Activated CD4-positive, alpha-beta T cell treated with anti-CD3 and anti-CD28 coated beads for 36 hours (primary cell): ENCODE measurements around the gene CLNK. TPM values are rescaled to one million over a fixed set of nuclear protein-coding genes. Genes with fewer than 3 reads are reported as not detected.

ENCODE experiments used
- ATAC-seq: fragments of 200-7000 bp; cut with Tn5 transposase; one replicate; pipeline ENCODE4 v1.10.0; 2021; ENCODE audit warnings: mild to moderate bottlenecking, moderate library complexity
- CTCF ChIA-PET: fragments of 350-600 bp; sonication (Branson Sonifier 250); formaldehyde crosslinking; loops from one replicate; lab custom pipeline; 2021; ENCODE audit warnings: antibody characterized with exemption; lab: Charles Lee
- POLR2A ChIA-PET: fragments of 350-600 bp; sonication (Branson Sonifier 250); formaldehyde crosslinking; loops from one replicate; lab custom pipeline; 2021; ENCODE audit warnings: antibody characterized with exemption, inconsistent platforms; lab: Charles Lee
- DNase-seq: peaks from one replicate; pipeline ENCODE4 v3.0.0-alpha.2; 2020
- H3K27ac Mint-ChIP-seq: one replicate; pipeline ENCODE4 v1.8.0; 2021; ENCODE audit warnings: mixed read lengths
- H3K27me3 Mint-ChIP-seq: one replicate; pipeline ENCODE4 v1.8.0; 2021; ENCODE audit warnings: mixed read lengths
- H3K36me3 Mint-ChIP-seq: one replicate; pipeline ENCODE4 v1.8.0; 2021; ENCODE audit warnings: low read depth, mixed read lengths
- H3K4me1 Mint-ChIP-seq: one replicate; pipeline ENCODE4 v1.8.0; 2021; ENCODE audit warnings: mixed read lengths
- H3K4me3 Mint-ChIP-seq: one replicate; pipeline ENCODE4 v1.8.0; 2021; ENCODE audit warnings: mild to moderate bottlenecking, moderate library complexity, mixed read lengths
- H3K9me3 Mint-ChIP-seq: one replicate; pipeline ENCODE4 v1.8.0; 2021; ENCODE audit warnings: low read depth, mixed read lengths
- intact Hi-C, 2 experiments: fragments of 100-400 bp; cut with DNase I in 1 of 2; cut with micrococcal nuclease in 1 of 2; formaldehyde crosslinking; loops; one replicate each; pipeline versions ENCODE4 v1.14.2 to v1.15.1; 2022 to 2024; cut with DNase I, micrococcal nuclease
- total RNA-seq, 2 experiments: library from RNA; stranded (reverse); gene quantifications; one replicate each; pipeline ENCODE4 v1.2.3, GENCODE V29; 2021

Gene CLNK
- total RNA-seq, 2 experiments from 2014 or later: not detected

GRCh38 chr4:10727140-10727880 lies 42.7 kb upstream of the CLNK start:
- peaks cover 2% of the 10 kb centered on the region for H3K27me3 Mint-ChIP-seq
- DNase-seq: no peak
- H3K27ac Mint-ChIP-seq: peak overlapping the region; percentile 73
- no peak for ATAC-seq
- intact Hi-C loops: no loop called here
- no peak overlapping the region for H3K4me3 Mint-ChIP-seq
- H3K36me3 Mint-ChIP-seq: no peaks in the 10 kb centered on the region
- ChIA-PET CTCF (no interaction called here), POLR2A (no interaction called here)
- no peaks in the 10 kb centered on the region for H3K9me3 Mint-ChIP-seq
- peaks cover 52% of the 10 kb centered on the region for H3K4me1 Mint-ChIP-seq

DNA sequence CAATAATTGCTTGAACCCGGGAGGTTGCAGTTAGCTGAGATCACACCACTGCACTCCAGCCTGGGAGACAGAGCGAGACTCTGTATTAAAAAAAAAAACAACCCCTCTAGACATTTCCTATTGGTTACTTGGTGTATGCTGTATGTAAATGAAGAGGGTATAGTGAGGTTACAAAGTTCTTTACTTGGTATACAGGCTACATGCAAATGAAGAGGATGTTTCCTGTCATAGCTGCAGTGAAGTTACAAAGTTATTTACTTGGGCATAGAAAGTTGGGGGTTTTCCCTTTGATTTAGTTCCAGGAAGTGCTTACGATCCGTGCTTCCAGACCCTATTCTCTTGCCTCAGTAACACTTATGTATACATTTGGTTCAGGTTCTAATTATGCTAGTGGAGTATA lies 38.4 kb upstream of the CLNK start:
- intact Hi-C loops: no loop called here
- no peak overlapping the region for H3K4me3 Mint-ChIP-seq

DNA sequence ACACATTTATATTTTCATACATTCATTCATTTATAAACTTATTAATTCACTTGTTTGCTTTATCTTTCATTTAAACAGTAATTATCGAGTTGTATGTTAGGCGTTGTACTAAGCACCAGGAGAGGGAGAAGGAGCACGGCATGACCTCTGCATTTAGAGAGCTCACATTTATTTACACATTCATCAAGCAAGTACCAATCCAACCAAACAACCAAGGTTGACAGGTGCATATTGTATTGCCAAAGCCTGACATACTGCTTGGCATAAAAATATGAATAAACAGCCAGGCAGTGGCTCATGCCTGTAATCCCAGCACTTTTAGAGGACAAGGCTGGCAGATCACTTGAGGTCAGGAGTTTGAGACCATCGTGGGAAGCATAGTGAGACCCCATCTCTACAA lies 37.0 kb upstream of the CLNK start:
- ChIA-PET POLR2A (no interaction called here), CTCF (no interaction called here)
- no peak for ATAC-seq
- Mint-ChIP-seq H3K4me3 (no peak overlapping the region), H3K9me3 (no peaks in the 10 kb centered on the region), H3K27ac (no peak overlapping the region), H3K36me3 (no peaks in the 10 kb centered on the region), H3K4me1 (peaks cover 17% of the 10 kb centered on the region), H3K27me3 (peaks cover 2% of the 10 kb centered on the region)
- DNase-seq: no peak
- intact Hi-C loops: no loop called here

More for the DNA sequence above, 38.4 kb upstream of the CLNK start:
- Mint-ChIP-seq H3K36me3 (no peaks in the 10 kb centered on the region), H3K4me1 (peaks cover 28% of the 10 kb centered on the region), H3K9me3 (no peaks in the 10 kb centered on the region), H3K27ac (no peak overlapping the region), H3K27me3 (peaks cover 2% of the 10 kb centered on the region)
- ATAC-seq (peak; percentile 94), DNase-seq (no peak)
- POLR2A ChIA-PET: interaction anchor here (0.6 kb wide), 1 partner anchor 132 kb away, joined by 5 read pairs; no protein-coding TSS in a partner anchor
- CTCF ChIA-PET: no interaction called here

- Mint-ChIP-seq H3K4me3 (no peak overlapping the region), H3K4me1 (peaks cover 3% of the 10 kb centered on the region), H3K36me3 (no peaks in the 10 kb centered on the region), H3K27ac (no peak overlapping the region), H3K27me3 (peaks cover 2% of the 10 kb centered on the region), H3K9me3 (peaks cover 4% of the 10 kb centered on the region)
- ChIA-PET POLR2A (no interaction called here), CTCF (no interaction called here)
- no peak for ATAC-seq
- intact Hi-C loops: no loop called here
- DNase-seq: no peak
Observed at GRCh38 chr4:10716163-10716562, 31.6 kb upstream of the CLNK start.

DNA sequence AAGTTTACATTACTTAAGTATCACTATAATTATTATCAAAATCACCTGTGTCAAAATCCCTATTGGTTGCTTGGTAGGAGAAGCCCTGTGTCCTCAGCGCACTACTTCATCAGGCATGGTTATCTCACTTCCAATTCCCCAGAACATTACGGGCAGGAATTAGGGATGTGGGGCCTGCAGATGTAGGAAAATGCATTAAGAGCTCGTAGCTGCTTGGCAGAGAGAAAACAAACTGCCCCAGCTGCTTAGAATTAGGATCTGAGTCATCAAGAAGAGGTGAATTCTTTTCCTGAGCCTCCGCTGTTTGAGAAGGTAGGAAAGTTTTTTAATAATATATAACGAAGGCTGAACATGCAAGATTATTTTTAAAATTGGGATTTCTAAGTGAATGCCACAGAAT lies 31.1 kb upstream of the CLNK start:
- ATAC-seq (no peak), DNase-seq (no peak)
- ChIA-PET POLR2A (no interaction called here), CTCF (no interaction called here)
- Mint-ChIP-seq H3K27ac (no peak overlapping the region), H3K36me3 (no peaks in the 10 kb centered on the region), H3K4me1 (peaks cover 3% of the 10 kb centered on the region), H3K4me3 (no peak overlapping the region), H3K9me3 (peaks cover 4% of the 10 kb centered on the region), H3K27me3 (peaks cover 2% of the 10 kb centered on the region)
- intact Hi-C loops: no loop called here

- Mint-ChIP-seq H3K9me3 (peaks cover 4% of the 10 kb centered on the region), H3K4me1 (peaks cover 3% of the 10 kb centered on the region), H3K27me3 (peaks cover 2% of the 10 kb centered on the region), H3K27ac (no peak overlapping the region), H3K36me3 (no peaks in the 10 kb centered on the region), H3K4me3 (no peak overlapping the region)
- DNase-seq: no peak
- POLR2A ChIA-PET: no interaction called here
- no peak for ATAC-seq
- CTCF ChIA-PET: no interaction called here
- intact Hi-C loops: no loop called here
Observed at GRCh38 chr4:10715135-10715534, 30.6 kb upstream of the CLNK start.

- Mint-ChIP-seq H3K36me3 (no peaks in the 10 kb centered on the region), H3K4me1 (no peaks in the 10 kb centered on the region), H3K27ac (no peak overlapping the region), H3K4me3 (no peak overlapping the region), H3K27me3 (no peaks in the 10 kb centered on the region), H3K9me3 (peaks cover 4% of the 10 kb centered on the region)
- CTCF ChIA-PET: no interaction called here
- DNase-seq (no peak), ATAC-seq (no peak)
- intact Hi-C loops: no loop called here
- POLR2A ChIA-PET: no interaction called here
Observed at GRCh38 chr4:10713591-10713990, 29.0 kb upstream of the CLNK start.

GRCh38 chr4:10706236-10706635 lies 21.7 kb upstream of the CLNK start:
- intact Hi-C loops: no loop called here
- ATAC-seq (no peak), DNase-seq (no peak)
- Mint-ChIP-seq H3K4me3 (no peak overlapping the region), H3K27me3 (no peaks in the 10 kb centered on the region), H3K4me1 (peaks cover 3% of the 10 kb centered on the region), H3K9me3 (no peaks in the 10 kb centered on the region), H3K27ac (no peak overlapping the region), H3K36me3 (no peaks in the 10 kb centered on the region)
- ChIA-PET CTCF (no interaction called here), POLR2A (no interaction called here)

GRCh38 chr4:10704430-10704810 lies 19.9 kb upstream of the CLNK start:
- H3K27me3 Mint-ChIP-seq: no peaks in the 10 kb centered on the region
- H3K4me1 Mint-ChIP-seq: peaks cover 3% of the 10 kb centered on the region
- H3K36me3 Mint-ChIP-seq: no peaks in the 10 kb centered on the region
- H3K4me3 Mint-ChIP-seq: no peak overlapping the region
- DNase-seq: no peak
- H3K9me3 Mint-ChIP-seq: no peaks in the 10 kb centered on the region
- no peak overlapping the region for H3K27ac Mint-ChIP-seq
- CTCF ChIA-PET: no interaction called here
- POLR2A ChIA-PET: no interaction called here
- intact Hi-C loops: no loop called here
- ATAC-seq: no peak

GRCh38 chr4:10703766-10704429 lies 19.3 kb upstream of the CLNK start:
- H3K27ac Mint-ChIP-seq: no peak overlapping the region
- intact Hi-C loops: no loop called here
- ATAC-seq (no peak), DNase-seq (no peak)
- POLR2A ChIA-PET: no interaction called here
- H3K4me3 Mint-ChIP-seq: no peak overlapping the region
- H3K9me3 Mint-ChIP-seq: no peaks in the 10 kb centered on the region
- CTCF ChIA-PET: interaction anchor here (0.6 kb wide), 1 partner anchor 158 kb away, joined by 3 read pairs; no protein-coding TSS in a partner anchor
- no peaks in the 10 kb centered on the region for H3K36me3 Mint-ChIP-seq
- H3K27me3 Mint-ChIP-seq: no peaks in the 10 kb centered on the region
- H3K4me1 Mint-ChIP-seq: peaks cover 3% of the 10 kb centered on the region

- Mint-ChIP-seq H3K4me3 (no peak overlapping the region), H3K9me3 (no peaks in the 10 kb centered on the region), H3K4me1 (peaks cover 3% of the 10 kb centered on the region), H3K36me3 (no peaks in the 10 kb centered on the region), H3K27me3 (no peaks in the 10 kb centered on the region), H3K27ac (no peak overlapping the region)
- DNase-seq: no peak
- POLR2A ChIA-PET: no interaction called here
- intact Hi-C loops: no loop called here
- CTCF ChIA-PET: no interaction called here
- no peak for ATAC-seq
Observed at GRCh38 chr4:10703156-10703555, 18.6 kb upstream of the CLNK start.
